ENCODE results near the gene NVL. TPM values are rescaled to one million over a fixed set of nuclear protein-coding genes. Genes with fewer than 3 reads are reported as not detected.

NVL gene
- total and polyA plus RNA-seq, 2 of the 4 experiments (the other 2 are of a cell fraction), result 16.5 to 18.4 TPM

- Histone ChIP-seq H3K18ac (ENCODE audit: low read depth, low read length) (no peak overlapping the region), H3K56ac (ENCODE audit: extremely low read depth, insufficient read depth, low read length) (no peak overlapping the region), H4K20me1 (ENCODE audit: insufficient read depth, low read length) (no peaks in the 10 kb centered on the region; the same call in 1 of the 2 replicates), H3K4me3 (ENCODE audit: insufficient read depth, low read depth, low read length) (no peak overlapping the region), H2AK5ac (ENCODE audit: low read depth, low read length) (no peak overlapping the region), H2BK15ac (ENCODE audit: low read depth, low read length) (no peak overlapping the region), H2AFZ (replicated peaks; ENCODE audit: low read length, poor library complexity) (no peak overlapping the region), H2AK9ac (replicated peaks; ENCODE audit: low read depth, low read length, poor library complexity) (no peak overlapping the region), H3K9me1 (ENCODE audit: insufficient read depth, low read length) (no peaks in the 10 kb centered on the region), H3K36me3 (ENCODE audit: control insufficient read depth, insufficient read depth, low read length) (no peaks in the 10 kb centered on the region), H3K27ac (ENCODE audit: insufficient read depth, low read length) (no peak overlapping the region), H3K4ac (ENCODE audit: low read depth, low read length) (no peak overlapping the region), H4K5ac (ENCODE audit: low read depth, low read length) (no peak overlapping the region), H3K23ac (ENCODE audit: low read depth, low read length) (no peak overlapping the region), H2BK5ac (ENCODE audit: low read depth, low read length, poor library complexity, severe bottlenecking) (no peak overlapping the region), H3K9me3 (ENCODE audit: control insufficient read depth, insufficient read depth, low read length) (no peaks in the 10 kb centered on the region), H2BK20ac (ENCODE audit: low read depth, low read length) (no peak overlapping the region), H3K4me1 (ENCODE audit: control insufficient read depth, insufficient read depth, low read length) (no peaks in the 10 kb centered on the region), H3K79me1 (ENCODE audit: low read depth in 1 of 2, low read length in 2 of 2) (peaks cover 0 to 7% of the 10 kb centered on the region in 2 experiments; a peak in 2 of 4 replicates), H4K91ac (ENCODE audit: insufficient read depth, low read depth, low read length) (no peak overlapping the region), H4K8ac (ENCODE audit: low read depth in 2 of 2, low read length in 2 of 2) (no peak overlapping the region), H3K14ac (replicated peaks; ENCODE audit: low read depth, low read length) (no peak overlapping the region), H2BK120ac (ENCODE audit: low read depth, low read length) (no peak overlapping the region), H3K27me3 (ENCODE audit: control insufficient read depth, insufficient read depth, low read length) (no peaks in the 10 kb centered on the region), H3K4me2 (ENCODE audit: low read depth, low read length) (no peak overlapping the region), H3K9ac (ENCODE audit: low read depth, low read length) (no peak overlapping the region)
- intact Hi-C loops (cut with micrococcal nuclease), result no loop called here
- DNase-seq, result no peak
- dilution Hi-C loops (cut with HindIII; ENCODE audit: low sequenced_read_pairs, unreplicated experiment), result no loop called here
- WGBS, 2 experiments (ENCODE audit: extremely low coverage in 2 of 2, insufficient read length in 1 of 2), result no CpG with 5 or more reads among the region's 5 CpGs
- ATAC-seq (ENCODE audit: low read depth), result no peak
- in situ Hi-C loops (cut with MboI; ENCODE audit: low sequenced_read_pairs), result no loop called here
- TF ChIP-seq MAFK (IDR thresholded peaks at IDR 0.05; ENCODE audit: low read depth, low read length), result no peak
- TF ChIP-seq RAD21 (IDR thresholded peaks at IDR 0.05; ENCODE audit: low read length), result no peak
- TF ChIP-seq CEBPB (IDR thresholded peaks at IDR 0.05; ENCODE audit: low read depth, low read length), result no peak
- no peak for TF ChIP-seq CHD1 (IDR thresholded peaks at IDR 0.05; ENCODE audit: low read depth, low read length)
- no peak for TF ChIP-seq FOS (IDR thresholded peaks at IDR 0.05; ENCODE audit: low read depth, low read length)
- no peak for TF ChIP-seq USF2 (IDR thresholded peaks at IDR 0.05; ENCODE audit: low read depth, low read length)
- TF ChIP-seq POLR2A (IDR thresholded peaks at IDR 0.05; ENCODE audit: low read depth, low read length), result no peak
- no peak for TF ChIP-seq MAZ (IDR thresholded peaks at IDR 0.05; ENCODE audit: borderline replicate concordance, low read depth, low read length)
- TF ChIP-seq RFX5 (IDR thresholded peaks at IDR 0.05; ENCODE audit: low read depth, low read length), result no peak
- no peak for TF ChIP-seq CTCF (conservative IDR thresholded peaks at IDR 0.05; ENCODE audit: low read depth, low read length)
- no peak for TF ChIP-seq RCOR1 (IDR thresholded peaks at IDR 0.05; ENCODE audit: insufficient replicate concordance, low read length)
- no peak for TF ChIP-seq ELK1 (IDR thresholded peaks at IDR 0.05; ENCODE audit: borderline replicate concordance, low read depth, low read length)
- no peak for TF ChIP-seq NFE2L2 (IDR thresholded peaks at IDR 0.05; ENCODE audit: low read depth, low read length)
- no peak for TF ChIP-seq BHLHE40 (IDR thresholded peaks at IDR 0.05; ENCODE audit: low read depth, low read length)
- TF ChIP-seq SMC3 (IDR thresholded peaks at IDR 0.05; ENCODE audit: low read depth, low read length), result no peak
- TF ChIP-seq MXI1 (IDR thresholded peaks at IDR 0.05; ENCODE audit: borderline replicate concordance, low read depth, low read length), result no peak
- CTCF ChIA-PET, result no interaction called here
- POLR2A ChIA-PET (ENCODE audit: unreplicated experiment), result no interaction called here
- BruUV-seq (replicated peaks), result no TSS peak
Observed at GRCh38 chr1:224178894-224179293, 151.1 kb downstream of the NVL start.

All from IMR-90 (cell line).